ENCODE results near the gene BID. TPM values are rescaled to one million over a fixed set of nuclear protein-coding genes. Genes with fewer than 3 reads are reported as not detected.

BID gene
- total and polyA plus RNA-seq, 2 of the 8 experiments (the other 6 are each of a cell fraction or from before 2014, with no cell fraction given): 39.3 to 114 TPM

- TF ChIP-seq SRF (IDR thresholded peaks at IDR 0.05; ENCODE audit: low read depth, low read length): no peak
- TF ChIP-seq SAP30 (IDR thresholded peaks at IDR 0.05; ENCODE audit: insufficient read depth, insufficient replicate concordance, low read length): no peak
- TF ChIP-seq CEBPB (IDR thresholded peaks at IDR 0.05; ENCODE audit: low read depth, low read length): no peak
- TF ChIP-seq RAD21 (IDR thresholded peaks at IDR 0.05 in 1 of 2, conservative IDR thresholded peaks at IDR 0.05 in 1 of 2; ENCODE audit: low read depth in 2 of 2, low read length in 2 of 2): no peak
- no peak for TF ChIP-seq MAFK (IDR thresholded peaks at IDR 0.05; ENCODE audit: low read depth, low read length)
These were observed 34.6 kb upstream of the BID start (continued) for GRCh38 chr22:17808693-17809403.
